Vagina (tissue), 2 donors: ENCODE measurements around the gene SHE.

Experiments used
- POLR2A ChIP-seq, 2 donors: fragments of 450-650 bp; IDR thresholded peaks; one replicate each; pipeline ENCODE4 v1.6.1; 2017; ENCODE audit warnings: antibody characterized with exemption in 2 of 2, mild to moderate bottlenecking in 2 of 2, moderate library complexity in 2 of 2
- TF ChIP-seq, protein P1 (sequence below), 3 experiments: fragments of 450-650 bp in 2 of 3; fragments of 200-600 bp in 1 of 3; sonication (generic) in 1 of 3; IDR thresholded peaks; one replicate each; pipeline ENCODE4 v1.5.1; 2017 to 2019; ENCODE audit warnings: antibody characterized with exemption in 3 of 3, mild to moderate bottlenecking in 2 of 3, moderate library complexity in 2 of 3

DNA sequence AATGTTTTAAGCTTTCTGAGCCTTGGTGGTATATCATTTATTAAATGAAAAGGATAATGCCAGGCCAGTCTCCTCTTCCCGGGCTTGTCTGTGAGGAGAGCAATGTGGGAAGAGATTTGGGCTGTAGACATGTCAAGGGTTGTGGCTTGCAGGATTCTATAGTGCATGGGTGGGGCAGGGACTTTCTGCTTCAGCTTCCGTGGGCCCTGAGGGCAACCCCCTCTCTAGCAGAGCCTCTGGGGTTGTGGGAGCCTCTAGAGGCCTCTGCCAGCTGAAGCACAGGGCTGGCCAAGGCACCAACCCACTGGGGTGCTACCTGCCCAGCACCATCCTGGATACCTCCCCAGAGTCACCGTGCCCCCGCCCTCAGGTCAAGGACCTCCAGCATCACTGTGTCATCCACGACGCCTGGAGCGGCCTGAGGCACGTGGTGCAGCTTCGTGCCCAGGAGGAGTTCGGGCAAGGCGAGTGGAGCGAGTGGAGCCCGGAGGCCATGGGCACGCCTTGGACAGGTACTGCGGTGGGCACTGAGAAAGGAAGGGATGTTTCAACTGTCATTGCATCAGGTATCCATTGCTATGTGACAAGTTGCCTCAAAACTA lies 66.5 kb downstream of the SHE start:
- TF ChIP-seq, protein P1, sequence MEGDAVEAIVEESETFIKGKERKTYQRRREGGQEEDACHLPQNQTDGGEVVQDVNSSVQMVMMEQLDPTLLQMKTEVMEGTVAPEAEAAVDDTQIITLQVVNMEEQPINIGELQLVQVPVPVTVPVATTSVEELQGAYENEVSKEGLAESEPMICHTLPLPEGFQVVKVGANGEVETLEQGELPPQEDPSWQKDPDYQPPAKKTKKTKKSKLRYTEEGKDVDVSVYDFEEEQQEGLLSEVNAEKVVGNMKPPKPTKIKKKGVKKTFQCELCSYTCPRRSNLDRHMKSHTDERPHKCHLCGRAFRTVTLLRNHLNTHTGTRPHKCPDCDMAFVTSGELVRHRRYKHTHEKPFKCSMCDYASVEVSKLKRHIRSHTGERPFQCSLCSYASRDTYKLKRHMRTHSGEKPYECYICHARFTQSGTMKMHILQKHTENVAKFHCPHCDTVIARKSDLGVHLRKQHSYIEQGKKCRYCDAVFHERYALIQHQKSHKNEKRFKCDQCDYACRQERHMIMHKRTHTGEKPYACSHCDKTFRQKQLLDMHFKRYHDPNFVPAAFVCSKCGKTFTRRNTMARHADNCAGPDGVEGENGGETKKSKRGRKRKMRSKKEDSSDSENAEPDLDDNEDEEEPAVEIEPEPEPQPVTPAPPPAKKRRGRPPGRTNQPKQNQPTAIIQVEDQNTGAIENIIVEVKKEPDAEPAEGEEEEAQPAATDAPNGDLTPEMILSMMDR (IDR thresholded peaks at IDR 0.05): no peak
- TF ChIP-seq POLR2A (IDR thresholded peaks at IDR 0.05): no peak
